HEK293 (cell line): ENCODE measurements around the gene ARGLU1.

Experiments
- CTCF ChIA-PET: fragments of 350-600 bp; formaldehyde crosslinking; extraction: SDS; loops from one replicate; lab custom pipeline; 2021; ENCODE audit warnings: antibody characterized with exemption; lab: Yijun Ruan, JAX
- POLR2A ChIA-PET: fragments of 300-600 bp; formaldehyde crosslinking; extraction: SDS; loops from one replicate; lab custom pipeline; 2020; ENCODE audit warnings: antibody characterized with exemption, inconsistent platforms; lab: Yijun Ruan, JAX
- H3K27ac ChIP-seq: fragments of 200-500 bp; sonication (Bioruptor generic); 2 replicates; pipeline ENCODE4 v1.5.1; 2014; ENCODE audit warnings: low read depth, low read length, control low read depth, inconsistent platforms; ENCODE audit errors: extremely low read depth
- H3K36me3 ChIP-seq, 2 experiments: fragments of 200-500 bp in 1 of 2; sonication (Bioruptor generic) in 1 of 2; 1 replicate in 1 of 2; 2 replicates in 1 of 2; pipeline ENCODE4 v1.5.1; 2014 to 2017; ENCODE audit warnings: inconsistent platforms in 2 of 2, low read length in 2 of 2; ENCODE audit not compliant: control insufficient read depth in 2 of 2, insufficient read depth in 1 of 2
- H3K4me1 ChIP-seq: fragments of 200-500 bp; sonication (Bioruptor generic); 2 replicates; pipeline ENCODE4 v1.5.1; 2014; ENCODE audit warnings: mild to moderate bottlenecking, low read length, inconsistent platforms; ENCODE audit not compliant: control insufficient read depth, insufficient read depth
- H3K4me3 ChIP-seq: 2 replicates; pipeline ENCODE4 v1.5.1; 2011; ENCODE audit warnings: low read depth, mild to moderate bottlenecking, control low read depth, low read length, moderate library complexity
- H3K9me3 ChIP-seq: fragments of 200-500 bp; sonication (Bioruptor generic); 2 replicates; pipeline ENCODE4 v1.5.1; 2014; ENCODE audit warnings: low read depth, low read length, inconsistent platforms; ENCODE audit not compliant: control insufficient read depth, insufficient read depth
- HOXC10 ChIP-seq: sonication (generic); formaldehyde crosslinking; IDR thresholded peaks from 2 replicates; pipeline ENCODE4 v1.8.1; 2023; ENCODE audit warnings: mild to moderate bottlenecking, missing genetic modification reagents
- KLF9 ChIP-seq: fragments of 450-650 bp; formaldehyde crosslinking; IDR thresholded peaks from 2 replicates; pipeline ENCODE4 v1.5.1; 2016; ENCODE audit warnings: missing biosample characterization, missing genetic modification characterization, low read depth
- WT1 ChIP-seq: fragments of 450-650 bp; formaldehyde crosslinking; IDR thresholded peaks from 2 replicates; pipeline ENCODE4 v1.5.1; 2016; ENCODE audit warnings: missing biosample characterization, missing genetic modification characterization
- ZBTB6 ChIP-seq: fragments of 450-650 bp; formaldehyde crosslinking; IDR thresholded peaks from 2 replicates; pipeline ENCODE4 v1.5.1; 2017; ENCODE audit warnings: missing biosample characterization, missing genetic modification characterization
- ZFHX2 ChIP-seq: fragments of 450-650 bp; formaldehyde crosslinking; conservative IDR thresholded peaks from 2 replicates; pipeline ENCODE4 v1.5.1; 2016; ENCODE audit warnings: missing biosample characterization, missing genetic modification characterization
- ZFP69B ChIP-seq: fragments of 450-650 bp; formaldehyde crosslinking; IDR thresholded peaks from 2 replicates; pipeline ENCODE4 v1.5.1; 2016; ENCODE audit warnings: missing biosample characterization, missing genetic modification characterization
- ZNF140 ChIP-seq: fragments of 450-650 bp; formaldehyde crosslinking; IDR thresholded peaks from 2 replicates; pipeline ENCODE4 v1.5.1; 2016; ENCODE audit warnings: missing biosample characterization, missing genetic modification characterization
- ZNF24 ChIP-seq: fragments of 450-650 bp; formaldehyde crosslinking; IDR thresholded peaks from 2 replicates; pipeline ENCODE4 v1.5.1; 2016; ENCODE audit warnings: missing biosample characterization, missing genetic modification characterization
- ZNF670 ChIP-seq: fragments of 450-650 bp; formaldehyde crosslinking; IDR thresholded peaks from 2 replicates; pipeline ENCODE4 v1.5.1; 2016; ENCODE audit warnings: missing biosample characterization, missing genetic modification characterization, low read depth
- ZNF747 ChIP-seq: fragments of 450-650 bp; formaldehyde crosslinking; IDR thresholded peaks from 2 replicates; pipeline ENCODE4 v1.5.1; 2016; ENCODE audit warnings: missing biosample characterization, missing genetic modification characterization
- ZSCAN4 ChIP-seq: fragments of 450-650 bp; formaldehyde crosslinking; IDR thresholded peaks from 2 replicates; pipeline ENCODE4 v1.5.1; 2017; ENCODE audit warnings: missing biosample characterization, missing genetic modification characterization
- TF ChIP-seq, protein P1 (sequence below): sonication (generic); formaldehyde crosslinking; IDR thresholded peaks from 2 replicates; pipeline ENCODE4 v1.8.1; 2022; ENCODE audit warnings: mild to moderate bottlenecking, moderate library complexity, missing genetic modification reagents
- TF ChIP-seq, protein P2 (sequence below): fragments of 450-650 bp; formaldehyde crosslinking; IDR thresholded peaks from 2 replicates; pipeline ENCODE4 v1.5.1; 2016; ENCODE audit warnings: missing biosample characterization, missing genetic modification characterization
- TF ChIP-seq, protein P3 (sequence below): fragments of 450-650 bp; formaldehyde crosslinking; IDR thresholded peaks from 2 replicates; pipeline ENCODE4 v1.5.1; 2016; ENCODE audit warnings: missing biosample characterization, missing genetic modification characterization
- TF ChIP-seq, protein P4 (sequence below): fragments of 450-650 bp; formaldehyde crosslinking; IDR thresholded peaks from 2 replicates; pipeline ENCODE4 v1.5.1; 2016; ENCODE audit warnings: missing biosample characterization, missing genetic modification characterization
- TF ChIP-seq, protein P5 (sequence below): fragments of 450-650 bp; formaldehyde crosslinking; conservative IDR thresholded peaks from 2 replicates; pipeline ENCODE4 v1.5.1; 2016; ENCODE audit warnings: low read depth, missing biosample characterization, missing genetic modification characterization

The ARGLU1 gene

GRCh38 chr13:106503730-106504453 lies 64.0 kb downstream of the ARGLU1 start:
- ChIA-PET CTCF (interaction anchor here (0.6 kb wide), 1 partner anchor 8 kb away, joined by 3 read pairs; no protein-coding TSS in a partner anchor), POLR2A (no interaction called here)

GRCh38 chr13:106503272-106503671 lies 64.7 kb downstream of the ARGLU1 start:
- Histone ChIP-seq H3K36me3 (peaks cover 0 to 40% of the 10 kb centered on the region in 2 experiments; a peak in 1 of 3 replicates), H3K4me1 (peaks cover 20% of the 10 kb centered on the region), H3K9me3 (no peaks in the 10 kb centered on the region), H3K4me3 (no peak overlapping the region), H3K27ac (no peak overlapping the region)
- ChIA-PET CTCF (interaction anchor here (0.5 kb wide), 1 partner anchor 253 kb away, joined by 3 read pairs; no protein-coding TSS in a partner anchor), POLR2A (no interaction called here)
- TF ChIP-seq WT1, result no peak

More at GRCh38 chr13:106503730-106504453, 64.0 kb downstream of the ARGLU1 start:
- Histone ChIP-seq H3K27ac (no peak overlapping the region), H3K4me3 (no peak overlapping the region), H3K4me1 (peaks cover 14% of the 10 kb centered on the region), H3K36me3 (peaks cover 0 to 41% of the 10 kb centered on the region in 2 experiments; a peak in 1 of 3 replicates), H3K9me3 (no peaks in the 10 kb centered on the region)
- TF ChIP-seq, protein P1, sequence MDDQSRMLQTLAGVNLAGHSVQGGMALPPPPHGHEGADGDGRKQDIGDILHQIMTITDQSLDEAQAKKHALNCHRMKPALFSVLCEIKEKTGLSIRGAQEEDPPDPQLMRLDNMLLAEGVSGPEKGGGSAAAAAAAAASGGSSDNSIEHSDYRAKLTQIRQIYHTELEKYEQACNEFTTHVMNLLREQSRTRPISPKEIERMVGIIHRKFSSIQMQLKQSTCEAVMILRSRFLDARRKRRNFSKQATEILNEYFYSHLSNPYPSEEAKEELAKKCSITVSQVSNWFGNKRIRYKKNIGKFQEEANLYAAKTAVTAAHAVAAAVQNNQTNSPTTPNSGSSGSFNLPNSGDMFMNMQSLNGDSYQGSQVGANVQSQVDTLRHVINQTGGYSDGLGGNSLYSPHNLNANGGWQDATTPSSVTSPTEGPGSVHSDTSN (CRISPR knock-in tag), result no peak
- TF ChIP-seq ZNF24, result no peak
- TF ChIP-seq ZSCAN4 (tag by site-specific recombination), result no peak
- TF ChIP-seq, protein P2, sequence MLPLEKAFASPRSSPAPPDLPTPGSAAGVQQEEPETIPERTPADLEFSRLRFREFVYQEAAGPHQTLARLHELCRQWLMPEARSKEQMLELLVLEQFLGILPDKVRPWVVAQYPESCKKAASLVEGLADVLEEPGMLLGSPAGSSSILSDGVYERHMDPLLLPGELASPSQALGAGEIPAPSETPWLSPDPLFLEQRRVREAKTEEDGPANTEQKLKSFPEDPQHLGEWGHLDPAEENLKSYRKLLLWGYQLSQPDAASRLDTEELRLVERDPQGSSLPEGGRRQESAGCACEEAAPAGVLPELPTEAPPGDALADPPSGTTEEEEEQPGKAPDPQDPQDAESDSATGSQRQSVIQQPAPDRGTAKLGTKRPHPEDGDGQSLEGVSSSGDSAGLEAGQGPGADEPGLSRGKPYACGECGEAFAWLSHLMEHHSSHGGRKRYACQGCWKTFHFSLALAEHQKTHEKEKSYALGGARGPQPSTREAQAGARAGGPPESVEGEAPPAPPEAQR (tag by site-specific recombination), result no peak
- no peak for TF ChIP-seq HOXC10 (CRISPR knock-in tag)
- no peak for TF ChIP-seq ZFP69B (tag by site-specific recombination)
- TF ChIP-seq, protein P3, sequence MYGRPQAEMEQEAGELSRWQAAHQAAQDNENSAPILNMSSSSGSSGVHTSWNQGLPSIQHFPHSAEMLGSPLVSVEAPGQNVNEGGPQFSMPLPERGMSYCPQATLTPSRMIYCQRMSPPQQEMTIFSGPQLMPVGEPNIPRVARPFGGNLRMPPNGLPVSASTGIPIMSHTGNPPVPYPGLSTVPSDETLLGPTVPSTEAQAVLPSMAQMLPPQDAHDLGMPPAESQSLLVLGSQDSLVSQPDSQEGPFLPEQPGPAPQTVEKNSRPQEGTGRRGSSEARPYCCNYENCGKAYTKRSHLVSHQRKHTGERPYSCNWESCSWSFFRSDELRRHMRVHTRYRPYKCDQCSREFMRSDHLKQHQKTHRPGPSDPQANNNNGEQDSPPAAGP, result no peak

DNA sequence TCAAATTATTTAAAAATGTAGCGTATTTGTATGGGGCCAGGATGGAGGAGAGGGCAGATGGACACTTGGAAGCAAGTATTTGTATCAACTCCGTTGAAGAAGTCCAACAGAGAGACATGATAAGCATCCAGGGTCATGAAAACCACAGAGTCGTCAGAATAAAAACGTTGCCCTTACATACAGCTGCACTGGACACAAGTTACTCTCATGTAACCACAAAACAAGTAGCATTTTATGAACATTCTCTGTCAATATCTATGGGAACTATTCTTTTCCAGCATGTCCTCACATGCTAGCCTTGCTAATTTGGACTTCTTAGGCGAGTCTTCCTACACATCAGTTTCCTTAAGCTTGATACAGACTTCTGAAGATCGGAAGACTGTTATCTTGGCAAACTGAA lies 67.5 kb downstream of the ARGLU1 start:
- POLR2A ChIA-PET, result no interaction called here
- no peak overlapping the region for H3K4me3 ChIP-seq
- CTCF ChIA-PET, result no interaction called here
- H3K36me3 ChIP-seq, result peaks cover 0 to 29% of the 10 kb centered on the region in 2 experiments; a peak in 1 of 3 replicates
- no peak overlapping the region for H3K27ac ChIP-seq
- H3K4me1 ChIP-seq, result peaks cover 38% of the 10 kb centered on the region
- no peaks in the 10 kb centered on the region for H3K9me3 ChIP-seq
- TF ChIP-seq ZNF670 (tag by site-specific recombination), result no peak
- TF ChIP-seq, protein P4, sequence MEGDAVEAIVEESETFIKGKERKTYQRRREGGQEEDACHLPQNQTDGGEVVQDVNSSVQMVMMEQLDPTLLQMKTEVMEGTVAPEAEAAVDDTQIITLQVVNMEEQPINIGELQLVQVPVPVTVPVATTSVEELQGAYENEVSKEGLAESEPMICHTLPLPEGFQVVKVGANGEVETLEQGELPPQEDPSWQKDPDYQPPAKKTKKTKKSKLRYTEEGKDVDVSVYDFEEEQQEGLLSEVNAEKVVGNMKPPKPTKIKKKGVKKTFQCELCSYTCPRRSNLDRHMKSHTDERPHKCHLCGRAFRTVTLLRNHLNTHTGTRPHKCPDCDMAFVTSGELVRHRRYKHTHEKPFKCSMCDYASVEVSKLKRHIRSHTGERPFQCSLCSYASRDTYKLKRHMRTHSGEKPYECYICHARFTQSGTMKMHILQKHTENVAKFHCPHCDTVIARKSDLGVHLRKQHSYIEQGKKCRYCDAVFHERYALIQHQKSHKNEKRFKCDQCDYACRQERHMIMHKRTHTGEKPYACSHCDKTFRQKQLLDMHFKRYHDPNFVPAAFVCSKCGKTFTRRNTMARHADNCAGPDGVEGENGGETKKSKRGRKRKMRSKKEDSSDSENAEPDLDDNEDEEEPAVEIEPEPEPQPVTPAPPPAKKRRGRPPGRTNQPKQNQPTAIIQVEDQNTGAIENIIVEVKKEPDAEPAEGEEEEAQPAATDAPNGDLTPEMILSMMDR (tag by site-specific recombination), result no peak
- no peak for TF ChIP-seq ZFHX2 (tag by site-specific recombination)
- no peak for TF ChIP-seq ZNF747
- TF ChIP-seq ZNF140 (tag by site-specific recombination), result no peak
- TF ChIP-seq, protein P5, sequence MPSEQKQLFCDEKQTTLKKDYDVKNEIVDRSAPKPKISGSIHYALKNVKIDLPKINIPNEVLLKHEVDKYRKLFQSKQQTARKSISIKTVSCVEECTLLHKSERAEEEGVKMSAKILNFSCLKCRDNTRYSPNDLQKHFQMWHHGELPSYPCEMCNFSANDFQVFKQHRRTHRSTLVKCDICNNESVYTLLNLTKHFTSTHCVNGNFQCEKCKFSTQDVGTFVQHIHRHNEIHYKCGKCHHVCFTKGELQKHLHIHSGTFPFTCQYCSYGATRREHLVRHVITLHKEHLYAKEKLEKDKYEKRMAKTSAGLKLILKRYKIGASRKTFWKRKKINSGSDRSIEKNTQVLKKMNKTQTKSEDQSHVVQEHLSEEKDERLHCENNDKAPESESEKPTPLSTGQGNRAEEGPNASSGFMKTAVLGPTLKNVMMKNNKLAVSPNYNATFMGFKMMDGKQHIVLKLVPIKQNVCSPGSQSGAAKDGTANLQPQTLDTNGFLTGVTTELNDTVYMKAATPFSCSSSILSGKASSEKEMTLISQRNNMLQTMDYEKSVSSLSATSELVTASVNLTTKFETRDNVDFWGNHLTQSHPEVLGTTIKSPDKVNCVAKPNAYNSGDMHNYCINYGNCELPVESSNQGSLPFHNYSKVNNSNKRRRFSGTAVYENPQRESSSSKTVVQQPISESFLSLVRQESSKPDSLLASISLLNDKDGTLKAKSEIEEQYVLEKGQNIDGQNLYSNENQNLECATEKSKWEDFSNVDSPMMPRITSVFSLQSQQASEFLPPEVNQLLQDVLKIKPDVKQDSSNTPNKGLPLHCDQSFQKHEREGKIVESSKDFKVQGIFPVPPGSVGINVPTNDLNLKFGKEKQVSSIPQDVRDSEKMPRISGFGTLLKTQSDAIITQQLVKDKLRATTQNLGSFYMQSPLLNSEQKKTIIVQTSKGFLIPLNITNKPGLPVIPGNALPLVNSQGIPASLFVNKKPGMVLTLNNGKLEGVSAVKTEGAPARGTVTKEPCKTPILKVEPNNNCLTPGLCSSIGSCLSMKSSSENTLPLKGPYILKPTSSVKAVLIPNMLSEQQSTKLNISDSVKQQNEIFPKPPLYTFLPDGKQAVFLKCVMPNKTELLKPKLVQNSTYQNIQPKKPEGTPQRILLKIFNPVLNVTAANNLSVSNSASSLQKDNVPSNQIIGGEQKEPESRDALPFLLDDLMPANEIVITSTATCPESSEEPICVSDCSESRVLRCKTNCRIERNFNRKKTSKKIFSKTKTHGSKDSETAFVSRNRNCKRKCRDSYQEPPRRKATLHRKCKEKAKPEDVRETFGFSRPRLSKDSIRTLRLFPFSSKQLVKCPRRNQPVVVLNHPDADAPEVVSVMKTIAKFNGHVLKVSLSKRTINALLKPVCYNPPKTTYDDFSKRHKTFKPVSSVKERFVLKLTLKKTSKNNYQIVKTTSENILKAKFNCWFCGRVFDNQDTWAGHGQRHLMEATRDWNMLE (tag by site-specific recombination), result no peak
- no peak for TF ChIP-seq ZBTB6 (tag by site-specific recombination)
- no peak for TF ChIP-seq KLF9 (tag by site-specific recombination)
